Activated CD4-positive, alpha-beta T cell treated with anti-CD3 and anti-CD28 coated beads, Interleukin-2, amount 50 U/mL, for 24 hours (primary cell): ENCODE results near the gene MED13L.

ENCODE experiments used
- DNase-seq, 2 donors: peaks; one replicate each; pipeline ENCODE4 v3.0.0-alpha.2; 2020; ENCODE audit warnings: low read depth in 1 of 2, low spot score in 1 of 2

MED13L gene

DNA sequence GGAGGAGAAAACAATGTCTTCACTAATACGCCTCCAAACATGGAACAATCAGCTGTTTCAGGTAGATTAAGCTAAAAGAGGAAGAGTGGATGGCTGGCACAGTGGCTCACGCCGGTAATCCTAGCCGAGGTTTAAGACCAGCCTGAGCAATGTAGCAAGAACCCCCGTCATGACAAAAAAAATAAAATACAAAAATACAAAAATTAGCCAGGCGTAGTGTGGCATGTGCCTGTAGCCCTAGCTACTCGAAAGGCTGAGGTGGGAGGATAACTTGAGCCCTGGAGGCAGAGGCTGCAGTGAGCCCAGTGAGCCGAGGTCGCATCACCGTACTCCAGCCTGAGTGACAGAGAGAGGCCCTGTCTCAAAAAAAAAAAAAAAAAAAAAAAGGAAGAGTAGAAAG, 1.2 kb upstream of the MED13L start:
- no peak for DNase-seq

- no peak for DNase-seq
These were observed 760 bp upstream of the MED13L start for GRCh38 chr12:116278279-116278626.

DNA sequence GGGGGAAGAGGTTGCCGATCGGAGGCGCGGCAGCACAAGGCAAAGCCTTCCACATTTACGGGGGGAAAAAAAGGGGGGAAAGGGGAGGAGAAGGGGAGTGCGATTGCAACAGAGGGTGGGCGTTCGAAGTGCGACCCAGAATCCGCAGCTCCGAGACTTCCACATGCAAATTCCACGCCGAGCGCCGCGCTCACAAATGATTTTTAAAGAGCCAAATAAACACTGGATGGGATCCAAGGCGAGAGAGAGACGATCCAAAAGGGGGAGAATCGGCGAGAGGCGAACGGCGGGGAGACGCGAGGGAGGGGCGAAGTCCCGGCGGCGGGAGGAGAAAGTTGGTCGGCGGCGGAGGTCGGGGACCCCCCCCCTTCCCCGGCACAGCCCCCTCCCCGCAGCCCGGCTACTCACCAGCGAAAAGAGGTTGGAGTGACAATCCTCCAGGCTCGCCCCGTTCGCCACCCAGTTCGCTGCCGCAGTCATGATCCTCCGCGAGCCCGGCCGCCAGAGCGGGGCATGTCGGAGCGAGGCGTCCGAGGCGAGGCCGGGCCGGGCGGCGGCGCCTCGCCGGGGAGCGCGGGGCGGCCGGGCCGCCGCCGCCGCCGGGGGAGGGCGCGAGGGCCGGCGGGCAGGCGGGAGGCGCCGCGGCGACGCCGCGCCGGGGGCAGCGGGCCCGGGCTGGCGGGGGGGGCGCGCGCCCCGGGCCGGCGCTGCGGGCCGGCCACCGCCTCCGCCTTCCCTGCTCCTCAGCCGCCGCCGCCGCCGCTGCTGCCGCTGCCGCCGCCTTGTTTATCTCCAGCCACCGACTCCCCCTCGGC, 634 bp downstream of the MED13L start:
- peak; percentile 28 to 31 for DNase-seq

DNA sequence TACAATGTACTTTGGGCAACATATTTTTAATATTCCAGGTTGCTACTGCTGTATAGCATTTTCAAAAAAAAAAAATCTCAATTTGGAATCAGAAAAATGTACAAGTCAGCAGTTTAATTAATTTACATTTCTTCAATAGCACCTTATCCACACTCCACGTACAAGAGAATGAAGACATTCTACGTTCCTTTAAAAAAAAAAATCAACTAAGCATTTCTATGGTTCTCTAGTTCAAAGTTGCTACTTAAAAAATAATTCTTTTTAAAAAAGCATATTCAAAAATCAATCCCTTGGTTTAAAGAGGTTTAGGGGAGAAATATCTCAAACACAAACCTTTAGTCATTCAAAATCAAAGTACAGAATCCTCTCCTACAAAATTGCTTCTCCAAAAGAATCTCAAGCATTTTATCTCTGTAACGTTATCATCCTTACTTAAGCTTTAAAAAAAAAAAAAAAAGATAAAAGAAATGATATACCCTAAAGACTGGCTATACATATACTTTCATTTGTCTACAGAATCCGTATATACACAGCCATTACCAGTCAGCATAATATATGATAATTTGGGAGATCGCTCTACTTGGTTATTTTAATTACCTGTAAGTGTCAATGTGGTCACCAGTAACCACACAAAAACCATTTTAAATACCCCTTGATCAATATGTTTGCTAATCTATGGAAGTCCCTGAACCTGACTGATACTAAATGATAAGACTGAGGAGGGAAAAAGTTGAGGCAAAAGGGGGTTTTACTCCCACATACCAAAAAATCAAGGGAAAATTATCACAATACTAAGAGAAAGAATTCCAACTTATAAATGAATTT, 2.7 kb downstream of the MED13L start:
- DNase-seq: no peak

- DNase-seq: no peak
These were observed 3.5 kb downstream of the MED13L start for GRCh38 chr12:116273813-116274550.

DNA sequence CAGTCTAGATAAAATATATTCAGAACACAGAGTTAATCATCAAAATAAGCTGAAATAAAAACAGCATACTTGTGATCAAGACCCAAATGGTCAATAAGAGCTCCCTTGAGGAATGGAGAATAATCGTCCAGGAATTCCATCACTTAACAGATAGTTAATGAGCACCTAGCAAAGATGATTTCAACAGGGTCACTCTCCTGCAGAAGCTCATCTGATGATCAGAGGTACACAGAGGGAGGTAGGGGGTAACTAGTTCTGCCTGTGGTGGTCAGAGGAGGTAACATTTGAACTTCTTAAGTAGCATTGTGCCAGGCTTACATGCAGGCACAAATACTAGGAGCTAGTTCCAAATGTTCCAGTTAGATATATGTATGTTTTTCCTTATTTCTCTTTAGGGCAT, 9.5 kb downstream of the MED13L start:
- no peak for DNase-seq

DNA sequence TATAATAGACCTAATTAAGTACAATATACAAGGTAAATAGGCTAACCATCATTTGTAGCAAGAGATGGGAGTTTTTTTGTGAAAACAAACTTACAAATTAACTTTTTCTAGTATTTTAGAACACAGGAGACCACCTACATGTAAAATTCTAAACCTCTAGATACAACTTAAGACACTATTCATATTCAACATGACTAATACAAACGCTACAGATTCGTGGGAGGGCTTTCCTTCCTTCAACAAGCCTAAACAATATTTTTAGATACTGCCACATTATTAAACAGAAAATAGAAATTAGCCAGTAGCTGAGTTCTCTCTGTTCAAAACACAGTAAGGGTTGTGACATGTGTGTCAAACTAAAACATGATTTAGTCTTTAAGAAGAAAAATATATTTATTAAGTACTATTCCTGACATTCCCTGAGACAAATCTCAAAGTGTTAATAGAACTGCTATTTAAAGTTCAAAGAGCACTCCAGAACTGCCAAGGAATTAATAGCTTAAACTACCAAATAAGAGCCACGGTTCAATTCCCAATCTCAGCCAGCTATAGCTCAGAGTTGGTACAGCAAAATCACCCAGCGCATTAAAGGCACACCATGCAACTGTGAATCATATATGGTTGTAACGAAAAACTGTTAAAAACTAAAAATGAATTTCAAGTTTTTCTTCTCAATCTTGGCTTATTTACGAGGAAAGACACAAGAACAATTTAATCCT, 10.7 kb downstream of the MED13L start:
- DNase-seq: no peak

DNA sequence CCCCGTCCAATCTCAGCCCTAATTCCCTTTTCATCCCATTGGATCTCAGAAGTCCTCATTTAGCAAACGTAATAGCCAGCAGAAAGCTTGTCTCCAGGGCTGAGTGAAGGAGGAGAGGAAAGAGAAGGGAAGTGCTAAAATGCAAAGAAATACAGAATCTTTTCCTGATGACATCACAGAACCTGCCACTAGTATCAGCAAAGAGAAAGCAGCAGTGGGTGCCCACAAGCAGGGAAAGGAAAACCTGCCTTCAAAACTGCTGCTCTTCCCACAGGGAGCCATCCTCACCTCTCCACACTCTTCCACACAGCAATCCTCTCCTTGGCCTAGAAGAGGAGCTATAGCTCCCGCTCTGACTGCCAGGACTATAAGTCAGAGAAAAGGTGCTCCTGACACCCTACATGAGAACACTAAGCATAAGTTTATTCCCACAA, 11.3 kb downstream of the MED13L start:
- DNase-seq: no peak

DNA sequence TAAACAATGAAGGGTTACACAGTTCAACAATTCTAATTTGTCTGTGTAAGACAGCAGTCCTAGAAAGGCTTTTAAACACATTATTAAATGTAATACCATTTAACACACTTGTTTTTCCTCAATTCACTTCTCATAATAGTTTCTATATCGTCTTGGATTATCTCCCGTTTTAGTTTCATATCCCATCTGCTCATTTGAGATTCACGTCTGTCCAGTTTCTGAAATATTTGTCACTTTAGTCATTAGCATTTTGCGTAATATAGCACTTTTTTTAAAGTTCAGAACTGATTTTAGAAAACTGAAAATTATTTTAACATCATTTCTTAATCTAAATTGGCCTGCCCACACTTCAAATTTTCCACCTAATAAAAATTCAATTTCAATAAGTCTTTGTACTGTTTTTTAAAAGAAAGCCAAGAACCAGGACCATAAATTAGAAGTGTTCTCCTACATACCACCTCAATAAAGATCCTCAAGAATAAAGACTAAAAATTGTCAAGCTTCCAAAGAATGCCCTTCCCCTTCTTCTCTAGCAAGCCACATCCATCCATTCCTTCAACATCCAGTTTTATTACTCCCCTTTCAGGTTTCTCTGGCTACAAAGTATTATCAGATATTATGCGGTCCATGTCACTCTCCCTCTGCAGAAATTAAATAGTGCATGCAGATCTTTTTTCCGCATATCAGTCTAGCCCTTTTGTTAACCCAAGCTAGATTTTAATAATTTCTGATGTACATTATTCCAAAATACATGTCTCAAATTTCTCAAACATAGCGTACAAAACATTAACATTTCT, 11.9 kb downstream of the MED13L start:
- DNase-seq: no peak

DNA sequence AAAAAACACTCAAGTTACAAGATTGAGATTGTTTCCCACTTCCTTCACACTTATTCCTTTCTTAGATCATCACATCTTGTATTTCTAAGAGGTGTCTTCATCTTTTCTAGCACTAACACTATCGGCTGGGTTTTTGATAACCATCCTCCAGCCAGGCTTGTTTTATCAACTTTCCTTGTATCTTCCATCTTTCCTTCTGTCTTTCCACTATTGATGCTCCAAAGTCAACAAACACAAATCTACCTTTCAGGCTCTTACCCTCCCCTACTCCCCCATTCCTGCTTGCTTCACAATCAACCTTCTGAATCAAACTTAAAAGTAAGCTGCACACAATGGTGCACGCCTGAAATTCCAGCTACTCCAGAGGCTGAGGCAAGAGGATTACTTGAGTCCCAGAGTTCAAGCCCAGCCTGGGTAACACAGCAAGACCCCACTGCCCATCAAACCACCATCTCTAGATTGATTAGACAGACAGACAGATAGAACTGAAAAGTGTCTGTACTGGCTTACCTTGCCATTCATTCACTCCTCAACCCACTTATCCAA, 12.9 kb downstream of the MED13L start:
- no peak for DNase-seq

GRCh38 chr12:116263844-116264243, 13.6 kb downstream of the MED13L start:
- DNase-seq: no peak

DNA sequence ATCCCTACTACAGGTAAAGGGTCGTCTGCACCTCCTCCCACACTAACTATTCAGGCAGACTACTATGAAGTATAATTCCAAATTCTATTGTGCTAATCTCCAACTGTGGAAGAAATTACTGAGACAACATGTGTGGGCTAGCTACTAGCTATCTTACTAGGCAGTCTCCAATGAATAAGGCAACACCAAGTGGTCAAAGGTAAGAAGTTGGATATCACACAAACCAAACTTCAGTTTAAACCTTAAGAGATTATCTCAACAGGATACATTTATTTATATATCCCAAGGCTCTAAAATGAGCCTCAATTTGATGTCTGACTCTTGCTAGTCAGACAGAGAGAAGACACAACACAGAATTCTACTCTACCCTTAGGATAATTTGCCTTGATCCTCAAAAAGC, 14.1 kb downstream of the MED13L start:
- no peak for DNase-seq

- no peak for DNase-seq
These were observed 14.8 kb downstream of the MED13L start for GRCh38 chr12:116262741-116263140.

GRCh38 chr12:116261525-116262100, 15.9 kb downstream of the MED13L start:
- DNase-seq: no peak

DNA sequence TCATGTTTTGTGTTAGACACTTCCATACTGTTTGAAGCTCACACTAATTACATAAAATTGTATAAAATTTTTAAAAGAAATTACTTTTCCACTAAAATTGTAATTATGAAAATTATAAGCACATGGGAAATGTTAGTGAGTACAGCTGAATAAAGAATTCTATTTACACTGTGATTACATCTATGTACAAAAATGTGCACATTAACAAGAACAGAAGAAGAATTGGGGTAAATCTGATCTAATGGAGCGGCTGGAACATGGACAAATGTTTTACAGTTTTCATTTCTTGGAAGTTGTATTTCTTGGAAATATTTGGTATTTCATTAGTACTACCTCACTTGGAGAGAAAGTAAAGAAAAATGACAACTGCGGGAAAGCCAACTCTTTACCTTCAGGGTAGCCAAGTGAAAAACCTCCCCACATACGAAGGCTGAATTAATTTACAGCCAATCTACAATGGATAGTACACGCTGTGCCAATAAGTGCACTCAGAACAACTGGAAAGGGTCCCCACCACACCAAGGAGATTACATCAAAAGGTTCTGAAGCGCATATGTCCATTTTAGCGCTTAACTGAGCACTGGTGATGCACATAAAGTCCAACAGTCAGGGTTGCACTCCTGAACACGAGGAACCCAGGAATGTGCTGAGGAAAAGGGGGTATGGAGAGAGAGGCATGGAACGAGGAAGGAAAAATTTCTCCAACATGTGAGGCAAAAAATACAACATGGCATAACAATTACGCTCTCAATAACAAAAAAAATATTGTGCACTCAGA, 17.5 kb downstream of the MED13L start:
- no peak for DNase-seq

DNA sequence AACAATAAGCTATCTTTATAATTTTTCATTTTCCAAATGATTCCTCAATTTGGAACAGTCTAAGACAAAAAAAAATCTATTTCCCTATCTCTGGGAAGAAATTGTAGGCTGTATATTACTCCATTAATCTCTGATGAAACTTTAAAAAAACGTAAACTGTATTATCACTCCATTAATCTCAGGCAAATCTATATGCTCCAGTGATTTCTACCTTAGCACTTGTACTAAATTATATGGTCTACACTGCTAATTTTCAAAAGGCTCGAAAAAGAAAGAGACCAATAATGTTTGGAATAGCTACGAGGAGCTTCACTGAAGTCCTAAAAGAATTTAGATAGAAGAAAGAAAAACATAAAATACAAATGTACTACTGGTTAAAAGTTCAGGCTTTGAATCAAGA, 19.7 kb downstream of the MED13L start:
- DNase-seq: no peak

DNA sequence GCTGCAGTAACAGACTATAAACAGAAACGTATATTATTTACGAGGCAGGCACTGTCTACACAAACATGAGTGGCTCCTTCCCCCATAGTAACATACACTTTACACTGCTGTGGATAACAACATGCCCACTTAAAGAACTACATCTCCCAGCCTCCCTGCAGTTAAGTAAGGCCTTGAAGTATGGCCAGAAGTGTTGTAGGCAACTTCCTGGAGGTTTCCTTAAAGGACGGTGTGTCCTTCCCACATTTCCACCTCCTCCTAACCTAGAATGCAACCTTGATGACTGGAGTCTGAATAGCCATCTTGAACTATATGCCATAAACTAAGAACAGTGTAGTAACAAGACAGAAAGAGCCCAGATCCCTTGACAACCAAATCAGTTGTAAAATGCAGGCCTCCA, 20.3 kb downstream of the MED13L start:
- DNase-seq: no peak

DNA sequence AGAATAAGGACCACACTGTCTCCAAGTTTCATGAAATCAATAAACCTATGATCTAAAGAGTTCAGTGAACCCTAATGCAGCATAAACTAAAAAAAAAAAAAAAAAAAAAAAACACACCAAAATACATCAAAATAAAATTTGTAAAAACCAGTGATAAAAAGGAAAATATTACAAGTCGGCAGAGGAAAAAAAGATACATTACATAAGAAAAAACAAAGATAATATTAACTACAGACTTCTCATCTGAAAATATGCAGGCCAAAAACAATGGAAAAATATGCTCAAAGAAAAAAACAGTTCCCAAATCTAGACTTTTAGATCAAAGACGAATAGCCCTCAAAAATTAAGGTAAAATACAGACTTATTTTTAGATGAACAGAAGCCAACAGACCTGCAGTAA, 27.6 kb downstream of the MED13L start:
- no peak for DNase-seq

DNA sequence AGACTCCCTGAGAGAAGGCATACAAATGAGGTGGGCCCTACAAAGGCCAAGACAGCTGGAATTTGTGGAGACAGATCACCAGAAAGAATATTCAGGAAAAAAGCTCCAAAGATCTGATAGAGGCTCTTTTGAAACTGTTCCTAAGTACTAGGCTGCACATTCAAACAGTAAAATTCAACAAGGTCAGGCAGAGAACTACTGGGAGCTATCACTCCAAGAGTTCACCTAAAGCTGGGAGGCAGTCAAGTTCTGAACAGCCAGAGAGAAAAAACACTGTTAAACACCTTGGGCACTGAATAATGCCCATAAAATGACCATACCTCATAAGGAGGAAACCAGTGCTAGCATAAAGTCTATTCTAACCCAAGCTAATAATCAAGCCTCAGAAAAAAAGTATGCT, 28.6 kb downstream of the MED13L start:
- no peak for DNase-seq
